HCT116 (cell line): Measurements from ENCODE around the gene RABGEF1. TPM values are rescaled to one million over a fixed set of nuclear protein-coding genes. Genes with fewer than 3 reads are reported as not detected.

ENCODE experiments used
- ATAC-seq: fragments of 200-7000 bp; cut with Tn5 transposase; 2 replicates; pipeline ENCODE4 v1.9.1; 2020; ENCODE audit warnings: mild to moderate bottlenecking, moderate library complexity
- BruUV-seq: library from RNA; stranded (reverse); fragments of 400-500 nt; replicated peaks from 2 replicates; lab custom pipeline; 2021; lab: Mats Ljungman, UMichigan
- CTCF ChIA-PET: fragments of 300-600 bp; sonication (Branson Sonifier 250); formaldehyde crosslinking; loops from one replicate; lab custom pipeline; 2021; ENCODE audit warnings: antibody characterized with exemption; lab: Charles Lee
- POLR2A ChIA-PET: fragments of 300-600, 350-600 bp; sonication (Branson Sonifier 250); formaldehyde crosslinking; loops from one replicate; lab custom pipeline; 2021; ENCODE audit warnings: antibody characterized with exemption; lab: Charles Lee
- RAD21 ChIA-PET, 2 experiments: fragments of 300-600 bp; sonication (Branson Sonifier 250); formaldehyde crosslinking; loops; one replicate each; lab custom pipeline; 2023; ENCODE audit warnings: low total read pairs in 2 of 2; ENCODE audit not compliant: uncharacterized antibody in 2 of 2, unreplicated experiment in 2 of 2, low non-redundant PET in 1 of 2; lab: Charles Lee
- DNase-seq: peaks from one replicate; pipeline ENCODE4 v3.0.0-alpha.2; 2010; ENCODE audit warnings: low read depth, low spot score
- H2AFZ ChIP-seq: fragments of 200-600 bp; shearing (Covaris generic), sonication (generic); 2 replicates; pipeline ENCODE4 v1.6.1; 2017; ENCODE audit warnings: low read depth, mixed run types, mixed read lengths, antibody characterized with exemption, low read length; ENCODE audit not compliant: poor library complexity, severe bottlenecking
- H3K27ac ChIP-seq: 2 replicates; pipeline ENCODE4 v1.5.1; 2012; ENCODE audit warnings: low read depth, low read length
- H3K27me3 ChIP-seq: fragments of 200-600 bp; sonication (generic); 2 replicates; pipeline ENCODE4 v1.6.1; 2016; ENCODE audit warnings: mixed run types, low read length, mixed read lengths; ENCODE audit not compliant: insufficient read depth
- H3K36me3 ChIP-seq, 2 experiments: fragments of 200-500 bp in 1 of 2; fragments of 200-600 bp in 1 of 2; sonication (Bioruptor generic) in 1 of 2; sonication (generic) in 1 of 2; 2 replicates each; pipeline versions ENCODE4 v1.5.1 to v1.6.1; 2014 to 2016; ENCODE audit warnings: low read length in 2 of 2, inconsistent platforms in 1 of 2, mixed read lengths in 1 of 2, mixed run types in 1 of 2; ENCODE audit not compliant: insufficient read depth in 2 of 2, control insufficient read depth in 1 of 2
- H3K4me1 ChIP-seq, 2 experiments: fragments of 200-600 bp in 1 of 2; sonication (generic) in 1 of 2; 2 replicates each; pipeline versions ENCODE4 v1.5.1 to v1.6.1; 2012 to 2017; ENCODE audit warnings: low read length in 2 of 2, inconsistent platforms in 1 of 2, mild to moderate bottlenecking in 1 of 2, mixed read lengths in 1 of 2, mixed run types in 1 of 2, moderate library complexity in 1 of 2; ENCODE audit not compliant: insufficient read depth in 2 of 2, control insufficient read depth in 1 of 2
- H3K4me2 ChIP-seq: fragments of 200-600 bp; sonication (generic); 2 replicates; pipeline ENCODE4 v1.6.1; 2017; ENCODE audit warnings: mixed run types, low read length, mixed read lengths
- H3K4me3 ChIP-seq, 2 experiments: fragments of 200-600 bp in 1 of 2; sonication (generic) in 1 of 2; replicated peaks in 1 of 2; 2 replicates each; pipeline ENCODE4 v1.5.1; 2011 to 2016; ENCODE audit warnings: low read length in 2 of 2, control low read depth in 1 of 2, low read depth in 1 of 2, mild to moderate bottlenecking in 1 of 2, mixed read lengths in 1 of 2, mixed run types in 1 of 2
- H3K79me2 ChIP-seq: fragments of 200-600 bp; sonication (generic); 2 replicates; pipeline ENCODE4 v1.6.1; 2017; ENCODE audit warnings: mild to moderate bottlenecking, mixed run types, low read length, moderate library complexity, mixed read lengths; ENCODE audit not compliant: insufficient read depth
- H3K9ac ChIP-seq: fragments of 200-600 bp; sonication (generic); 2 replicates; pipeline ENCODE4 v1.6.1; 2016; ENCODE audit warnings: low read length, mixed read lengths
- H3K9me2 ChIP-seq: fragments of 200-600 bp; sonication (generic), shearing (Covaris generic); 2 replicates; pipeline ENCODE4 v1.6.1; 2017; ENCODE audit warnings: mixed run types, mild to moderate bottlenecking, moderate library complexity; ENCODE audit not compliant: insufficient read depth
- H3K9me3 ChIP-seq, 2 experiments: fragments of 200-500 bp in 1 of 2; fragments of 200-600 bp in 1 of 2; sonication (Bioruptor generic) in 1 of 2; sonication (generic) in 1 of 2; 2 replicates each; pipeline ENCODE4 v1.6.1; 2014 to 2017; ENCODE audit warnings: low read length in 2 of 2, mixed read lengths in 2 of 2, inconsistent platforms in 1 of 2, low read depth in 1 of 2, mild to moderate bottlenecking in 1 of 2, mixed run types in 1 of 2, moderate library complexity in 1 of 2; ENCODE audit not compliant: control insufficient read depth in 1 of 2, insufficient read depth in 1 of 2
- H4K20me1 ChIP-seq: fragments of 200-600 bp; sonication (generic), shearing (Covaris generic); 2 replicates; pipeline ENCODE4 v1.6.1; 2017; ENCODE audit warnings: mixed run types, mild to moderate bottlenecking, moderate library complexity; ENCODE audit not compliant: insufficient read depth
- CTCF ChIP-seq, 3 experiments: fragments of 200-600 bp in 1 of 3; sonication (generic) in 1 of 3; IDR thresholded peaks in 2 of 3; conservative IDR thresholded peaks in 1 of 3; 2 replicates each; pipeline ENCODE4 v1.5.1; 2012 to 2017; ENCODE audit warnings: low read depth in 2 of 3, low read length in 2 of 3, antibody characterized with exemption in 1 of 3, borderline replicate concordance in 1 of 3, control low read depth in 1 of 3, mild to moderate bottlenecking in 1 of 3, mixed read lengths in 1 of 3, mixed run types in 1 of 3, moderate library complexity in 1 of 3; ENCODE audit not compliant: insufficient read depth in 1 of 3
- EZH2phosphoT487 ChIP-seq: fragments of 200-600 bp; IDR thresholded peaks from 2 replicates; pipeline ENCODE4 v1.6.1; 2018; ENCODE audit warnings: antibody characterized with exemption, borderline replicate concordance
- FOSL1 ChIP-seq: IDR thresholded peaks from 2 replicates; pipeline ENCODE4 v1.6.1; 2012; ENCODE audit warnings: low read depth
- JUND ChIP-seq: IDR thresholded peaks from 2 replicates; pipeline ENCODE4 v1.6.1; 2012
- POLR2A ChIP-seq: IDR thresholded peaks from 2 replicates; pipeline ENCODE4 v1.7.0; 2011; ENCODE audit warnings: borderline replicate concordance; ENCODE audit not compliant: insufficient read depth, insufficient read length; ENCODE audit errors: extremely low read depth
- POLR2AphosphoS5 ChIP-seq: IDR thresholded peaks from 2 replicates; pipeline ENCODE4 v1.6.1; 2011; ENCODE audit warnings: mild to moderate bottlenecking, low read depth, low read length, moderate library complexity
- REST ChIP-seq: IDR thresholded peaks from 2 replicates; pipeline ENCODE4 v1.6.1; 2012; ENCODE audit warnings: low read depth
- SP1 ChIP-seq: IDR thresholded peaks from 2 replicates; pipeline ENCODE4 v1.6.1; 2012; ENCODE audit warnings: low read depth
- SRF ChIP-seq: IDR thresholded peaks from 2 replicates; pipeline ENCODE4 v1.6.1; 2012; ENCODE audit warnings: low read depth
- intact Hi-C: fragments of 100-400 bp; cut with micrococcal nuclease; formaldehyde crosslinking; loops from 2 replicates; pipeline ENCODE4 v1.10.0; 2022
- total RNA-seq: library from RNA; stranded (reverse); gene quantifications from one replicate; pipeline ENCODE4 v1.2.1, GENCODE V29; 2021; ENCODE audit not compliant: unreplicated experiment

RABGEF1 gene
- total RNA-seq, 1 experiment from 2014 or later, result 22.9 TPM

- Histone ChIP-seq H3K9me2 (no peaks in the 10 kb centered on the region), H3K9ac (no peak overlapping the region), H2AFZ (no peak overlapping the region), H3K79me2 (no peaks in the 10 kb centered on the region), H3K9me3 (no peaks in the 10 kb centered on the region), H3K4me1 (peaks cover 5 to 9% of the 10 kb centered on the region in 2 experiments; a peak in 3 of 4 replicates), H3K27me3 (no peaks in the 10 kb centered on the region), H4K20me1 (no peaks in the 10 kb centered on the region), H3K4me3 (no peak overlapping the region), H3K36me3 (0 out of 4 replicates have a peak, but pooled peaks cover 0 to 2% of the 10 kb centered on the region in 2 experiments), H3K4me2 (no peak overlapping the region), H3K27ac (no peak overlapping the region)
- ATAC-seq, result no peak
- ChIA-PET RAD21 (no interaction called here), CTCF (no interaction called here), POLR2A (no interaction called here)
- intact Hi-C loops, result no loop called here
- DNase-seq, result no peak
- TF ChIP-seq POLR2AphosphoS5 (no peak), JUND (no peak), SP1 (no peak), POLR2A (no peak), EZH2phosphoT487 (no peak), REST (no peak), FOSL1 (no peak), CTCF (IDR thresholded peaks at IDR 0.05 in 2 of 3, conservative IDR thresholded peaks at IDR 0.05 in 1 of 3; ENCODE audit: borderline replicate concordance in 1 of 3, insufficient read depth in 1 of 3, low read depth in 2 of 3, low read length in 2 of 3) (no peak), SRF (no peak)
- no TSS peak for BruUV-seq
These were observed 118.8 kb downstream of the RABGEF1 start for GRCh38 chr7:66859339-66859738.
